ENCODE results near the gene INPP4B.

Gene INPP4B

GRCh38 chr4:142452161-142452855 lies 393.8 kb downstream of the INPP4B start:
- no peak for DNase-seq

- no peak for DNase-seq
Observed at GRCh38 chr4:142449771-142450373, 396.2 kb downstream of the INPP4B start.

- DNase-seq, result no peak
Observed at GRCh38 chr4:142447009-142447408, 399.1 kb downstream of the INPP4B start.

- DNase-seq, result peak in 1 of 2 experiments; percentile 3
Observed at GRCh38 chr4:142443469-142443868, 402.6 kb downstream of the INPP4B start.

- no peak for DNase-seq
Observed at GRCh38 chr4:142440093-142440492, 406.0 kb downstream of the INPP4B start.

- no peak for DNase-seq
Observed at GRCh38 chr4:142435599-142436235, 410.4 kb downstream of the INPP4B start.

- no peak for DNase-seq
Observed at GRCh38 chr4:142434519-142435224, 411.4 kb downstream of the INPP4B start.

- no peak for DNase-seq
Observed at GRCh38 chr4:142428715-142429114, 417.4 kb downstream of the INPP4B start.

GRCh38 chr4:142427456-142427855 lies 418.6 kb downstream of the INPP4B start:
- no peak for DNase-seq

GRCh38 chr4:142423861-142424260 lies 422.2 kb downstream of the INPP4B start:
- DNase-seq, result no peak

GRCh38 chr4:142420311-142421095 lies 425.6 kb downstream of the INPP4B start:
- DNase-seq, result no peak

- DNase-seq, result no peak
Observed at GRCh38 chr4:142419712-142420111, 426.4 kb downstream of the INPP4B start.

- no peak for DNase-seq
Observed at GRCh38 chr4:142418697-142419096, 427.4 kb downstream of the INPP4B start.

GRCh38 chr4:142416711-142417275 lies 429.3 kb downstream of the INPP4B start:
- no peak for DNase-seq

GRCh38 chr4:142416121-142416520 lies 430.0 kb downstream of the INPP4B start:
- no peak for DNase-seq

- DNase-seq, result no peak
Observed at GRCh38 chr4:142414366-142414990, 431.6 kb downstream of the INPP4B start.

- no peak for DNase-seq
Observed at GRCh38 chr4:142413485-142413884, 432.6 kb downstream of the INPP4B start.

- DNase-seq, result no peak
Observed at GRCh38 chr4:142411993-142412392, 434.1 kb downstream of the INPP4B start.

- no peak for DNase-seq
Observed at GRCh38 chr4:142408003-142408441, 438.1 kb downstream of the INPP4B start.

- no peak for DNase-seq
Observed at GRCh38 chr4:142407596-142407995, 438.5 kb downstream of the INPP4B start.

GRCh38 chr4:142406917-142407501 lies 439.1 kb downstream of the INPP4B start:
- DNase-seq, result peak in 1 of 2 experiments; percentile 21

GRCh38 chr4:142406499-142406835 lies 439.6 kb downstream of the INPP4B start:
- no peak for DNase-seq

All from activated CD4-positive, alpha-beta T cell treated with anti-CD3 and anti-CD28 coated beads, Interleukin-2, amount 50 U/mL, for 4 hours (primary cell).